Peyer's patch (tissue), 4 donors: ENCODE measurements around the gene ITPR1. TPM values are rescaled to one million over a fixed set of nuclear protein-coding genes. Genes with fewer than 3 reads are reported as not detected.
A peak's percentile ranks its signal among the peaks of the same experiment; 100 is the strongest.

ENCODE experiments used
- DNase-seq, 3 donors: peaks; one replicate each; pipeline ENCODE4 v3.0.0-alpha.2; 2017 to 2019
- H3K27ac ChIP-seq, 4 donors: fragments of 200-600 bp; sonication (generic); one replicate each; pipeline ENCODE4 v1.5.1; 2016 to 2019
- H3K27me3 ChIP-seq, 2 donors: fragments of 200-600 bp; sonication (generic); one replicate each; pipeline ENCODE4 v1.5.1; 2019
- H3K36me3 ChIP-seq, 3 donors: fragments of 200-600 bp; sonication (generic); one replicate each; pipeline ENCODE4 v1.5.1; 2016 to 2019
- H3K4me1 ChIP-seq, 4 donors: fragments of 200-600 bp; sonication (generic); one replicate each; pipeline ENCODE4 v1.5.1; 2016 to 2019
- H3K4me3 ChIP-seq, 4 donors: fragments of 200-600 bp; sonication (generic); 1 replicate in 3 of 4; 2 replicates in 1 of 4; pipeline ENCODE4 v1.5.1; 2016 to 2019; ENCODE audit warnings: mild to moderate bottlenecking in 1 of 4
- H3K9me3 ChIP-seq, 4 donors: fragments of 200-600 bp; sonication (generic); one replicate each; pipeline ENCODE4 v1.5.1; 2016 to 2019; ENCODE audit warnings: mild to moderate bottlenecking in 1 of 4
- POLR2A ChIP-seq, 2 donors: fragments of 450-650 bp; IDR thresholded peaks; one replicate each; pipeline ENCODE4 v1.5.1; 2017; ENCODE audit warnings: antibody characterized with exemption in 2 of 2, mild to moderate bottlenecking in 2 of 2, moderate library complexity in 2 of 2
- total RNA-seq, 4 donors: library from RNA; depleted of rRNA; stranded (reverse); fragments of >200 nt; gene quantifications; one replicate each; pipeline ENCODE4 v1.1.0, GENCODE V29; 2016
- TF ChIP-seq, protein P1 (sequence below), 6 experiments: fragments of 450-650 bp in 4 of 6; fragments of 200-600 bp in 2 of 6; sonication (generic) in 1 of 6; IDR thresholded peaks; one replicate each; pipeline ENCODE4 v1.5.1; 2017 to 2019; ENCODE audit warnings: antibody characterized with exemption in 6 of 6, mild to moderate bottlenecking in 3 of 6, moderate library complexity in 1 of 6

Gene ITPR1
- total RNA-seq, 4 donors from 2014 or later, result 13.3 to 142 (median 22.7) TPM

DNA sequence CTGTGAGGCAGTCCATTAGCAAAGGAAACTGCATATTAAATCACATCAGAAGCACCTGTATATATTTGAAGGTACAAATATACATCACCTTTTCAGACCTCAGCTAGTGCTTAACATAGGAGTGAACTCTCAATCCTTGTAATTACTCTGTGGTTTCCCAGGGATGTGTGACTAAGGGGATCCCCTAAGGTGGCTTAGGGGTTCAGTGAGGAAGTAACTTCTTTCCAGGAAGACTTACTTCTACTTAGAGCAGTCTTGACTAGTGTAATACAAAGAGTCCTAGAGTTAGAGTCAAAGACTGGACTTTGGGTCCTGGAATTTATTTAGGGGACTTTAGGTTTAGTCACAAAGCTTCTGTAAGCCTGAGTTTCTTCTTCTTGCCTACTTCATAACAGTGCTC, 17.3 kb upstream of the ITPR1 start:
- H3K4me3 ChIP-seq, result no peak overlapping the region
- no peaks in the 10 kb centered on the region for H3K36me3 ChIP-seq
- H3K9me3 ChIP-seq, result no peaks in the 10 kb centered on the region
- no peaks in the 10 kb centered on the region for H3K27me3 ChIP-seq
- no peaks in the 10 kb centered on the region for H3K4me1 ChIP-seq
- no peak overlapping the region for H3K27ac ChIP-seq
- DNase-seq, result no peak
- TF ChIP-seq POLR2A (IDR thresholded peaks at IDR 0.05), result no peak
- TF ChIP-seq, protein P1, sequence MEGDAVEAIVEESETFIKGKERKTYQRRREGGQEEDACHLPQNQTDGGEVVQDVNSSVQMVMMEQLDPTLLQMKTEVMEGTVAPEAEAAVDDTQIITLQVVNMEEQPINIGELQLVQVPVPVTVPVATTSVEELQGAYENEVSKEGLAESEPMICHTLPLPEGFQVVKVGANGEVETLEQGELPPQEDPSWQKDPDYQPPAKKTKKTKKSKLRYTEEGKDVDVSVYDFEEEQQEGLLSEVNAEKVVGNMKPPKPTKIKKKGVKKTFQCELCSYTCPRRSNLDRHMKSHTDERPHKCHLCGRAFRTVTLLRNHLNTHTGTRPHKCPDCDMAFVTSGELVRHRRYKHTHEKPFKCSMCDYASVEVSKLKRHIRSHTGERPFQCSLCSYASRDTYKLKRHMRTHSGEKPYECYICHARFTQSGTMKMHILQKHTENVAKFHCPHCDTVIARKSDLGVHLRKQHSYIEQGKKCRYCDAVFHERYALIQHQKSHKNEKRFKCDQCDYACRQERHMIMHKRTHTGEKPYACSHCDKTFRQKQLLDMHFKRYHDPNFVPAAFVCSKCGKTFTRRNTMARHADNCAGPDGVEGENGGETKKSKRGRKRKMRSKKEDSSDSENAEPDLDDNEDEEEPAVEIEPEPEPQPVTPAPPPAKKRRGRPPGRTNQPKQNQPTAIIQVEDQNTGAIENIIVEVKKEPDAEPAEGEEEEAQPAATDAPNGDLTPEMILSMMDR (IDR thresholded peaks at IDR 0.05), result no peak

DNA sequence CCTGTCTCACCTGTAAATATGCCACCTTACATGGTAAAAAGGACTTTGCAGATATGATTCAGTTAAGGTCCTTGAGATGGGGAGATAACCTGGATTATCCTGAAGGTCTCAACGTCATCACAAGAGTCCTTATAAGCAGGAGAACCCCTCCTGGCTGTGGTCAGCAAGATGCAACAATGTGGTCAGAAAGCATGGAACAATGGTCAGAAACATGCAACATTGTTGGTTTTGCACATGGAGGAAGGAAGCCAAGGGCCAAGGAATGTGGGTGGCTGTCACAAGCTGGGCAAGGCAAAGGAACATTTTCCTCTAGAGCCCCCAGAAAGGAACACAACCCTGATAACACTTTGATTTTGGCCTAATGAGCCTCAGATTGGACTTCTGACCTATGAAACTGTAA, 16.7 kb upstream of the ITPR1 start:
- H3K4me3 ChIP-seq, result no peak overlapping the region
- no peak for TF ChIP-seq POLR2A (IDR thresholded peaks at IDR 0.05)
- TF ChIP-seq, protein P1 (IDR thresholded peaks at IDR 0.05), result no peak
- H3K4me1 ChIP-seq, result no peaks in the 10 kb centered on the region
- DNase-seq, result no peak
- no peaks in the 10 kb centered on the region for H3K9me3 ChIP-seq
- no peaks in the 10 kb centered on the region for H3K36me3 ChIP-seq
- H3K27ac ChIP-seq, result no peak overlapping the region
- no peaks in the 10 kb centered on the region for H3K27me3 ChIP-seq

- no peaks in the 10 kb centered on the region for H3K4me1 ChIP-seq
- no peak for TF ChIP-seq POLR2A (IDR thresholded peaks at IDR 0.05)
- TF ChIP-seq, protein P1 (IDR thresholded peaks at IDR 0.05), result no peak
- DNase-seq, result no peak
- H3K27ac ChIP-seq, result no peak overlapping the region
- no peaks in the 10 kb centered on the region for H3K36me3 ChIP-seq
- H3K27me3 ChIP-seq, result no peaks in the 10 kb centered on the region
- no peak overlapping the region for H3K4me3 ChIP-seq
- no peaks in the 10 kb centered on the region for H3K9me3 ChIP-seq
These were observed 14.9 kb upstream of the ITPR1 start for GRCh38 chr3:4478261-4478660.

GRCh38 chr3:4491855-4492207, 1.3 kb upstream of the ITPR1 start:
- Histone ChIP-seq H3K4me1 (peaks cover 0 to 11% (median 0%) of the 10 kb centered on the region in 4 donors), H3K36me3 (no peaks in the 10 kb centered on the region), H3K27me3 (no peaks in the 10 kb centered on the region), H3K9me3 (no peaks in the 10 kb centered on the region), H3K4me3 (peak overlapping the region; percentile 60 to 95 (median 76)), H3K27ac (peak overlapping the region in 1 of 4 donors; percentile 92)
- TF ChIP-seq, protein P1 (IDR thresholded peaks at IDR 0.05), result no peak
- TF ChIP-seq POLR2A (IDR thresholded peaks at IDR 0.05), result no peak
- DNase-seq, result no peak

DNA sequence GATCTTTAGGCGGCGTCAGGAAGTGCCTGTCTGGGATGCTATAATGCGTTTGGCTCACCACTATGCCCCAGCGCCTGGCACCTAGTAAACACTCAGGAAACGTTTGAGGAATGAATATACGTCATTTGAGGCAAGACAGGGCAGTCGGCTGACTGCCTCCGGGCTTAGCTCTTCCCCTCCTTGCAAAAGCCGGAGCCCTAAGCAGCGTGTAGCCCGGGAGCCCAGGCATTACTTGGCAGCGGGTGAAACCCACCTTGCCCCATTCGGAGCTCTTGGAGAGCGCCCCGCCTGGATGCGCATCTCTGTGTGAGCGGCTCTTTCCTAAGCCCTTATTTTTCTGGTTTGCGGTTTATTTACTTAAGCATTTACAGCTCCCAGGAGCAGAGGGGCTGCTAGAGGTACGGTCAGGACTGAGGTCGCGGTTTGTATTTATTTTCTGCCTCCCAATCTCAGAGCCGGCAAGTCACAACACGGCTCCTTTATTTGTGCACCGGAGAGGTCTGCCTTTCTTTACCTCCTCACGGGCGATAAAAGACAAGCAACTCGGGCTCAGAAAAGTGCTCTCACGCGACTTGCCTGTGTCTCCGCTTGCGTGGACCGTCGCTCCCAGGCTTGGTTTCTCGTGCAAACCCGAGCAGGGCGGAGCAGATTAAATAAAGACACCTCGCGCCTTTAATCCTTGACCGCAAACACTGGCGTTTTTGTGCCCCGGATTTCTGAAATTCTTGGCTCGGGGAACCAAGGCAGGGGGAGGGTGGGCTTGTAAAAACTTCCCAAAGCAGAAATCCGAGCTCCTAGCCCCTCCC, 737 bp upstream of the ITPR1 start:
- no peaks in the 10 kb centered on the region for H3K9me3 ChIP-seq
- peak; percentile 50 to 71 (median 54) for DNase-seq
- H3K27me3 ChIP-seq, result no peaks in the 10 kb centered on the region
- H3K36me3 ChIP-seq, result no peaks in the 10 kb centered on the region
- peak overlapping the region; percentile 60 to 95 (median 76) for H3K4me3 ChIP-seq
- peaks cover 0 to 11% (median 0%) of the 10 kb centered on the region in 4 donors for H3K4me1 ChIP-seq
- no peak for TF ChIP-seq POLR2A (IDR thresholded peaks at IDR 0.05)
- TF ChIP-seq, protein P1 (IDR thresholded peaks at IDR 0.05), result no peak
- peak overlapping the region; percentile 61 to 92 (median 82) for H3K27ac ChIP-seq
